ENCODE results near the gene TARS1.

Gene TARS1

DNA sequence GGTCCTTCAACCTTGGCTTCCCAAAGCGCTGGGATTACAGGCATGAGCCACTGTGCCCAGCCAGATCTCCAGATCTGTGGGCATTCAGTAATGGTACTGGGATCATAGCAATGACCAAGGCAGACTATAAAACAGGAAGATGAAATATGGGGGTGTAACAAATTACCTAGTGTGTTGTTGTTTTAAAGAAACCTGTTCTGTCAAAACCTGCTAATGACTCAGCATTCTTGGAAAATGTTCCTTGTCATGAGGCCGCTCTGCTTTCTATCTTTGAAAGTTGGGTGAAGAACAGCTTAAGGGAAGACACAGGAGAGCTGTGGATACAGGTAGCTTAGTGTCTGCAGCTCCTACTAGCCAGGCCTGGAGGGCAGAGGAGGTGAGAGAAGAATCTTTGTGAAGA, 19.4 kb downstream of the TARS1 start:
- Mint-ChIP-seq H3K4me1 (no peaks in the 10 kb centered on the region), H3K9me3 (no peaks in the 10 kb centered on the region), H3K27me3 (ENCODE audit: low read depth, poor library complexity) (no peaks in the 10 kb centered on the region), H3K27ac (no peak overlapping the region), H3K36me3 (ENCODE audit: low read depth) (peaks cover 91% of the 10 kb centered on the region), H3K4me3 (no peak overlapping the region)
- TF ChIP-seq, protein P1, sequence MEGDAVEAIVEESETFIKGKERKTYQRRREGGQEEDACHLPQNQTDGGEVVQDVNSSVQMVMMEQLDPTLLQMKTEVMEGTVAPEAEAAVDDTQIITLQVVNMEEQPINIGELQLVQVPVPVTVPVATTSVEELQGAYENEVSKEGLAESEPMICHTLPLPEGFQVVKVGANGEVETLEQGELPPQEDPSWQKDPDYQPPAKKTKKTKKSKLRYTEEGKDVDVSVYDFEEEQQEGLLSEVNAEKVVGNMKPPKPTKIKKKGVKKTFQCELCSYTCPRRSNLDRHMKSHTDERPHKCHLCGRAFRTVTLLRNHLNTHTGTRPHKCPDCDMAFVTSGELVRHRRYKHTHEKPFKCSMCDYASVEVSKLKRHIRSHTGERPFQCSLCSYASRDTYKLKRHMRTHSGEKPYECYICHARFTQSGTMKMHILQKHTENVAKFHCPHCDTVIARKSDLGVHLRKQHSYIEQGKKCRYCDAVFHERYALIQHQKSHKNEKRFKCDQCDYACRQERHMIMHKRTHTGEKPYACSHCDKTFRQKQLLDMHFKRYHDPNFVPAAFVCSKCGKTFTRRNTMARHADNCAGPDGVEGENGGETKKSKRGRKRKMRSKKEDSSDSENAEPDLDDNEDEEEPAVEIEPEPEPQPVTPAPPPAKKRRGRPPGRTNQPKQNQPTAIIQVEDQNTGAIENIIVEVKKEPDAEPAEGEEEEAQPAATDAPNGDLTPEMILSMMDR (IDR thresholded peaks at IDR 0.05) = no peak
- no peak for DNase-seq

DNA sequence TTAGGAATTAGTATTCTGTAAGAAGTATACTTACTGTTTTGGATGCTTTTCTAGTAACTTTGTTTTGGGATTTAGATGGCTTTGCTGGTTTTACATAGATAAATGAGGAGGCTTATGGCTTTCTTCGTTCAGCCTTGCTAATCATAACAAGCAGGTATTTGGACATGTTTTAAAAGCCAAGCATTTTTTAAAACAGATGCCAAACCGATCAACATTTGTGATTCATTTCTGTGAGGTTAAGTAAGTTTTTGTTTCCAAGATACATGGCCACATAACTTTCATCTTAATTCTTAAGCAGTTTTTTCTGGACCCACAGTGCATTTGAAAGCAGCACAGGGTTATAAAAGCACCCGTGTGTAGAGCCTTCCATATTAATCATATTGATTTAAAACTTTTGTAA, 21.7 kb downstream of the TARS1 start:
- Mint-ChIP-seq H3K27me3 (ENCODE audit: low read depth, poor library complexity) (no peaks in the 10 kb centered on the region), H3K36me3 (ENCODE audit: low read depth) (peaks cover 86% of the 10 kb centered on the region), H3K4me1 (no peaks in the 10 kb centered on the region), H3K27ac (no peak overlapping the region), H3K9me3 (no peaks in the 10 kb centered on the region), H3K4me3 (no peak overlapping the region)
- DNase-seq = no peak
- TF ChIP-seq, protein P1 (IDR thresholded peaks at IDR 0.05) = no peak

DNA sequence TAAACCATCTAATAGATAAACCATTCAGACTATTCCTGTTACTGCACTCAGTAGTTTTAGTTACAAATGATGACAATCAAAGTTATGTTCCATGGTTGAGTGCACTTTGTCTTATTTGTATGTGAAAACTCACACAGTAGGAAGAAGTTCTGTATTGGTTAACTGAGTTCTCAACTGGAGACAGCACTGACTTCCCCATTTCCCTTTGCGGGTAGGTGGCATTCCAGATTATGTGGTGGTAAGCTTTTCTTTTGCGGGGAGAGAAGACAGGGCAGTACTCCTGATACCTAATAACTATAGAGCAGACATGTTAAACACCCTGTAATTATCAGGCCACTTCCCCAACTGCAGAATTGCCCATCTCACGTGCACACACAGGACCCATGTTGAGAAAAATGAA, 24.4 kb downstream of the TARS1 start:
- no peak for DNase-seq
- Mint-ChIP-seq H3K9me3 (no peaks in the 10 kb centered on the region), H3K4me3 (no peak overlapping the region), H3K4me1 (no peaks in the 10 kb centered on the region), H3K36me3 (ENCODE audit: low read depth) (peaks cover 85% of the 10 kb centered on the region), H3K27me3 (ENCODE audit: low read depth, poor library complexity) (no peaks in the 10 kb centered on the region), H3K27ac (peak overlapping the region; percentile 35)
- TF ChIP-seq, protein P1 (IDR thresholded peaks at IDR 0.05) = no peak

DNA sequence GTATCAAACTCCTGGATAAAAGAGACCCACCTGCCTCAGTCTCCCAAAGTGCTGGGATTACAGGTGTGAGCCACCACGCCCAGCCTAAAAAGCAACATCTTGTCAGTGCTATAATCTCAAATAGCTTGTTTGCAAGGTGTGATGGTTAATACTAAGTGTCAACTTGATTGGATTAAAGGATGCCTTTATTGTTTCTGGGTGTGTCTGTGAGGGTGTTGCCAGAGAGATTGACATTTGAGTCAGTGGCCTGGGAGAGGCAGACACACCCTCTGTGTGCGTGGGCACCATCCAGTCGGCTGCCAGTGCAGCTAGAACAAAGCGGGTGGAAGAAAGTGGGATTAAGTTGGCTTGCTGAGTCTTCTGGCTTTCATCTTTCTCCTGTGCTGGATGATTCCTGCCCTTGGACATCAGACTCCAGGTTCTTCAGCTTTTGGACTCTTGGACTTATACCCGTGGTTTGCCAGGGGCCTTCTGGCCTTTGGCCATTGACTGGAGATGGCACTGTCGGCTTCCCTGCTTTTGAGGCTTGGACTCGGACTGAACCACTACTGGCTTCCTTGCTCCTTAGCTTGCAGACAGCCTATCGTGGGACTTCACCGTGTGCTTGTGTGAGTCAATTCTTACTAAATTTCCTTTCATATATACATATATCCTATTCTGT, 28.1 kb downstream of the TARS1 start:
- H3K4me1 Mint-ChIP-seq = no peaks in the 10 kb centered on the region
- no peak overlapping the region for H3K27ac Mint-ChIP-seq
- TF ChIP-seq, protein P1 (IDR thresholded peaks at IDR 0.05) = no peak
- no peaks in the 10 kb centered on the region for H3K27me3 Mint-ChIP-seq (ENCODE audit: low read depth, poor library complexity)
- no peak overlapping the region for H3K4me3 Mint-ChIP-seq
- H3K36me3 Mint-ChIP-seq (ENCODE audit: low read depth) = peaks cover 82% of the 10 kb centered on the region
- H3K9me3 Mint-ChIP-seq = no peaks in the 10 kb centered on the region
- DNase-seq = no peak

DNA sequence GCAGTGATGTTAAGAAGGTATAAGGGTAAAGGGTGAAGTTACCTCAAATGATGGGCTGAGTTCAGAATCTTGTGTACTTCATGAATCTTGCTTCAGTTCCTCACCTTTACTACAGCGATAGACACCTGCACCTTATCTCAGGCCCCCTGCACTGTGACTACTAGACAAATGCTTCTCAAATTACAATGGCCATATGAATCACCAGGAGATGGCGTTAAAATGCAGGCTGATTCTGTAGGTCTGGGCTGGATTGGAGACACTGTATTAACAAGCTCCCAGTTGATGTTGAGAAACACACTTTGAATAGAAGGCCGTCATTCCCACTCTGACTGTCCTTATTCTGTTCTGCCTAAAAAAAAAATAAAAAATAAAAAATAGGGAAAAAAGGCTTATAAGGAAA, 29.8 kb downstream of the TARS1 start:
- Mint-ChIP-seq H3K27ac (no peak overlapping the region), H3K9me3 (no peaks in the 10 kb centered on the region), H3K4me3 (no peak overlapping the region), H3K4me1 (no peaks in the 10 kb centered on the region), H3K27me3 (ENCODE audit: low read depth, poor library complexity) (no peaks in the 10 kb centered on the region), H3K36me3 (ENCODE audit: low read depth) (peaks cover 86% of the 10 kb centered on the region)
- TF ChIP-seq, protein P1 (IDR thresholded peaks at IDR 0.05) = no peak
- no peak for DNase-seq

DNA sequence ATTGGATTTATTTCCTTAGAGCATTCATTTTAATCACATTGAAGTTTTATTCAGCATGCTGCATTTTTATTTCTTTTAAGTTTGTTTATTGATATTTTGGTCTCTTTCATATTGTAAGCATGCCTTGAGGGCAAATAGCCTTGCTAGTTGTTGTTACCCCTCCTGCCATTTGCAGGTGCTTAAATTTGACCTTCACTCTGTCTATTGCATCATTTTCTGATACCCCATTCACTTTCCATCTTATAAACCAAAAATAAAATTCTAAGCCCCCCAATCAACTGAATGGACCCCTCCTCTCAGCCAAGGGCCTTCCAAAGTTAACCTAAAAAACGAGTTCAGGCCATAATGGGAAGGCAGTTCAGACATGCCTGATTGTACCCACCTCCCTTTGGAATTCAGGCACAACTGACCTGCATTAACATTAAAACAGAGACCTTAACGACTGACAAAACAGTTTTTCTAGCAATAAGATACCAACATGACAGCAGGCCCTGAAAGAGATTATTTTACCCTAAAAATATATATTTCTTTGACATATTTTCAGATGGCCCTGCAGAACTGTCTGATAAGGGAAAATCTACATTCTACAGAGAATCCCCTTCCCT, 32.1 kb downstream of the TARS1 start:
- Mint-ChIP-seq H3K4me1 (peaks cover 7% of the 10 kb centered on the region), H3K4me3 (no peak overlapping the region), H3K27ac (no peak overlapping the region), H3K36me3 (ENCODE audit: low read depth) (peaks cover 92% of the 10 kb centered on the region), H3K9me3 (no peaks in the 10 kb centered on the region), H3K27me3 (ENCODE audit: low read depth, poor library complexity) (no peaks in the 10 kb centered on the region)
- TF ChIP-seq, protein P1 (IDR thresholded peaks at IDR 0.05) = no peak
- no peak for DNase-seq

Measured in nephron progenitor cell (in vitro differentiated cells).